Activated B cell treated with CpG ODN at 0.5 μM for 24 hours (primary cell): ENCODE results near the gene CYB561D1. TPM values are rescaled to one million over a fixed set of nuclear protein-coding genes. Genes with fewer than 3 reads are reported as not detected.

Experiments used
- ATAC-seq: fragments of 200-7000 bp; cut with Tn5 transposase; one replicate; pipeline ENCODE4 v1.10.0; 2021; ENCODE audit warnings: low read depth, mild to moderate bottlenecking, moderate library complexity
- CTCF ChIA-PET: fragments of 350-600 bp; sonication (Branson Sonifier 250); formaldehyde crosslinking; loops from one replicate; lab custom pipeline; 2021; ENCODE audit warnings: antibody characterized with exemption; lab: Charles Lee
- POLR2A ChIA-PET: fragments of 350-600 bp; sonication (Branson Sonifier 250); formaldehyde crosslinking; loops from one replicate; lab custom pipeline; 2021; ENCODE audit warnings: antibody characterized with exemption; lab: Charles Lee
- DNase-seq: peaks from one replicate; pipeline ENCODE4 v3.0.0; 2022
- H3K27ac Mint-ChIP-seq: one replicate; pipeline ENCODE4 v1.8.0; 2020; ENCODE audit warnings: mixed read lengths
- H3K27me3 Mint-ChIP-seq: one replicate; pipeline ENCODE4 v1.8.0; 2021; ENCODE audit warnings: mixed read lengths
- H3K36me3 Mint-ChIP-seq: one replicate; pipeline ENCODE4 v1.8.0; 2021; ENCODE audit warnings: low read depth, mixed read lengths
- H3K4me1 Mint-ChIP-seq: one replicate; pipeline ENCODE4 v1.8.0; 2021; ENCODE audit warnings: mixed read lengths
- H3K4me3 Mint-ChIP-seq: one replicate; pipeline ENCODE4 v1.8.0; 2020; ENCODE audit warnings: mild to moderate bottlenecking, mixed read lengths
- H3K9me3 Mint-ChIP-seq: one replicate; pipeline ENCODE4 v1.8.0; 2020; ENCODE audit warnings: mixed read lengths
- CTCF ChIP-seq: fragments of 200-600 bp; IDR thresholded peaks from one replicate; pipeline ENCODE4 v1.8.0; 2022; ENCODE audit warnings: antibody characterized with exemption, mild to moderate bottlenecking
- intact Hi-C: fragments of 100-400 bp; cut with micrococcal nuclease; formaldehyde crosslinking; loops from one replicate; pipeline ENCODE4 v1.15.1; 2024
- total RNA-seq: library from RNA; stranded (reverse); gene quantifications from 2 replicates; pipeline ENCODE4 v1.2.3, GENCODE V29; 2022

The CYB561D1 gene
- total RNA-seq, 1 donor from 2014 or later, result 18.1 TPM

DNA sequence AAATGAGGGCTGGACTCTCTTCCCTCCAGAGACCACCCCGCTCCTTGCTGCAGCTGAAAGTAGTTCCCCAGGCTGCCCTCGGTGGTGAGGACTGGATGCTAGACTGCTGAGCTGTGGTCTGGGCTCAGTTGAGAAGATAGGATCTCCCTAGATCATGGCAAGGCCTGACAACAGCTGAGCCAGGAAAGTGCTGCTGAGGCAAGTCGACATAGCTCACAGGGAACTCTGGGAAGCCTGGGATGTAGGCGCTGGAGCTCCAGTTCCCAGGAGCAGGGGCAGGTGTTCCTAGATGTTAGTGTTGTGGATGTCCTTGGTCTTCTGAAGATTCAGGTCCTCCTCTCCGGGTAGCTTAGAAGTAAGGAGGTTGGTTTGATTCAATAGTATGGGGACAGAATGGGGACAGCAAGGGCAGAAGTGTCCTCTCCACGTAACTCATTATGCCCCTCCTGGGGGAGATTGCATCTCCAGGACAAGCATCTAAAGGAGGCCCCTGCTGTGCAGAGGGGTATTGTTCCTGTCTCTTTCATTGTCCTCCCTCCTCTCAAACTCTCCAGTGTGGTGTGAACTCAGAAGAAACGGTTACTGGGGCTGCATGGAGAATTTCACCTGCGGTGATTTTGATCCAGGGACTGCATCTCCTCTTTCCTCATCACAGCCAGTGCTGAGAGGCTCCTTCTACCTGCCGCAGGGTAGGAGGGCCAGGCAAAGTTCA lies 3.7 kb downstream of the CYB561D1 start:
- H3K9me3 Mint-ChIP-seq, result no peaks in the 10 kb centered on the region
- CTCF ChIA-PET, result interaction anchor here (0.9 to 23.7 kb wide), 9 partner anchors 9 to 487 kb away, joined by 3 to 375 read pairs (median 4); partner anchors contain the start of genes AHCYL1, AMIGO1 and ATXN7L2
- H3K27ac Mint-ChIP-seq, result no peak overlapping the region
- TF ChIP-seq CTCF, result no peak
- ATAC-seq (no peak), DNase-seq (no peak)
- POLR2A ChIA-PET, result interaction anchor here (0.8 kb wide), 1 partner anchor 72 kb away, joined by 3 read pairs; no protein-coding TSS in a partner anchor
- H3K4me1 Mint-ChIP-seq, result peaks cover 53% of the 10 kb centered on the region
- intact Hi-C loops, result no loop called here
- H3K4me3 Mint-ChIP-seq, result no peak overlapping the region
- peaks cover 53% of the 10 kb centered on the region for H3K36me3 Mint-ChIP-seq
- no peaks in the 10 kb centered on the region for H3K27me3 Mint-ChIP-seq

DNA sequence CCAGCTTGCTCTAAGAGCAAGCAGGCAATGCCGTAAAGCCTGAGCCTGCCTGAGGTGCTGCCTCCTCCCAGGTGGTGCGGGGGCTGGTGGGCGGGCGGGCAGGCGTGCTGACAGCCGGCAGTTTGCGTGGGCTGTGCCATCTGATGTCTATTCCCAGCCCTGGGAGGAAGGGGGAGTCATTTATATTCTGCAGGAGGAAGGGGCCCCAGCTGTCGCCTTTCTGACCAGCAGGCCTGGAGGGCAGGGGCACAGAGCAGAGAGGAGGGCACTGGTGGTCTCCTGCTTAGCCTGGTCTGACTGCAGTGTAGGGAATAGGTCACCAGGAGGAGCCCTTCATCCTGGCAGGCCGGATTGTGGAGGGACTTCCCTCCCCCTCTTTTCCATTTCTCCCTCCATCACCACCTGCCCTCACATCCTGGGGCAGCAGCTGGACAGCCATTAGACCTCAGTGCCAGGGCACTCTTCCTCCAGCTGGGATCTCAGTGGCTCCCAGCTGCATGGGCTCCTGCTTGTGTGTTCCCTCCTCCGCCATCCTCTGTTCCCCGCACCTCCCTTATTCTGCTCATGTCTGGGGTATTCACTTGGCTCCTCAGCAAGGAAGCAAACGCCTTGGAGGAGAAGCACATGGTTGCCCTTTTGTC lies 4.4 kb downstream of the CYB561D1 start:
- intact Hi-C loops, result no loop called here
- no peak overlapping the region for H3K27ac Mint-ChIP-seq
- no peak overlapping the region for H3K4me3 Mint-ChIP-seq
- H3K36me3 Mint-ChIP-seq, result peaks cover 55% of the 10 kb centered on the region
- DNase-seq, result no peak
- POLR2A ChIA-PET, result no interaction called here
- ATAC-seq, result no peak
- TF ChIP-seq CTCF, result no peak
- peaks cover 60% of the 10 kb centered on the region for H3K4me1 Mint-ChIP-seq
- H3K9me3 Mint-ChIP-seq, result no peaks in the 10 kb centered on the region
- no peaks in the 10 kb centered on the region for H3K27me3 Mint-ChIP-seq
- CTCF ChIA-PET, result interaction anchor here (0.9 to 23.7 kb wide), 7 partner anchors 11 to 486 kb away, joined by 3 to 375 read pairs (median 4); partner anchors contain the start of genes AHCYL1 and AMIGO1

GRCh38 chr1:109499081-109499480 lies 5.2 kb downstream of the CYB561D1 start:
- DNase-seq (no peak), ATAC-seq (no peak)
- H3K27ac Mint-ChIP-seq, result no peak overlapping the region
- ChIA-PET CTCF (interaction anchor here (1.0 to 23.7 kb wide), 4 partner anchors 14 to 141 kb away, joined by 4 to 375 read pairs (median 6); no protein-coding TSS in a partner anchor), POLR2A (no interaction called here)
- peaks cover 53% of the 10 kb centered on the region for H3K36me3 Mint-ChIP-seq
- no peak overlapping the region for H3K4me3 Mint-ChIP-seq
- no peak for TF ChIP-seq CTCF
- peaks cover 55% of the 10 kb centered on the region for H3K4me1 Mint-ChIP-seq
- intact Hi-C loops, result no loop called here
- H3K27me3 Mint-ChIP-seq, result no peaks in the 10 kb centered on the region
- no peaks in the 10 kb centered on the region for H3K9me3 Mint-ChIP-seq

GRCh38 chr1:109499661-109500536 lies 6.0 kb downstream of the CYB561D1 start:
- POLR2A ChIA-PET, result no interaction called here
- CTCF ChIA-PET, result interaction anchor here (1.2 to 23.7 kb wide), 4 partner anchors 9 to 31 kb away, joined by 4 to 375 read pairs (median 7); partner anchors contain the start of gene AMIGO1
- Mint-ChIP-seq H3K27me3 (no peaks in the 10 kb centered on the region), H3K36me3 (peaks cover 50% of the 10 kb centered on the region), H3K4me3 (no peak overlapping the region), H3K27ac (no peak overlapping the region), H3K4me1 (peaks cover 47% of the 10 kb centered on the region), H3K9me3 (no peaks in the 10 kb centered on the region)
- ATAC-seq (peak; percentile 52), DNase-seq (no peak)
- intact Hi-C loops, result no loop called here
- no peak for TF ChIP-seq CTCF
